ENCODE results near the gene SPTB.

SPTB gene

GRCh38 chr14:64747327-64747726 is 132.4 kb downstream of the SPTB start:
- DNase-seq, result no peak

- peak in 8 of 14 donors; percentile 30 to 71 (median 44) for DNase-seq
Measured at GRCh38 chr14:64746298-64747250, 133.1 kb downstream of the SPTB start.

GRCh38 chr14:64745511-64746091 is 134.1 kb downstream of the SPTB start:
- peak in 2 of 14 donors; percentile 14 to 27 for DNase-seq

GRCh38 chr14:64743061-64743460 is 136.6 kb downstream of the SPTB start:
- DNase-seq, result no peak

- no peak for DNase-seq
Measured at GRCh38 chr14:64741961-64742360, 137.7 kb downstream of the SPTB start.

- DNase-seq, result no peak
Measured at GRCh38 chr14:64741200-64741599, 138.5 kb downstream of the SPTB start.

- DNase-seq, result no peak
Measured at GRCh38 chr14:64738281-64738804, 141.4 kb downstream of the SPTB start.

- peak in 8 of 14 donors; percentile 28 to 58 (median 40) for DNase-seq
Measured at GRCh38 chr14:64737391-64738280, 142.1 kb downstream of the SPTB start.

- peak in 1 of 14 donors; percentile 23 for DNase-seq
Measured at GRCh38 chr14:64736271-64737169, 143.2 kb downstream of the SPTB start.

- no peak for DNase-seq
Measured at GRCh38 chr14:64734990-64735389, 144.7 kb downstream of the SPTB start.

GRCh38 chr14:64733899-64734298 is 145.8 kb downstream of the SPTB start:
- no peak for DNase-seq

- no peak for DNase-seq
Measured at GRCh38 chr14:64733321-64733720, 146.4 kb downstream of the SPTB start.

GRCh38 chr14:64732536-64733120 is 147.1 kb downstream of the SPTB start:
- DNase-seq, result no peak

GRCh38 chr14:64732066-64732465 is 147.6 kb downstream of the SPTB start:
- DNase-seq, result no peak

GRCh38 chr14:64731141-64731581 is 148.5 kb downstream of the SPTB start:
- DNase-seq, result no peak

GRCh38 chr14:64730681-64731080 is 149.0 kb downstream of the SPTB start:
- DNase-seq, result no peak

- DNase-seq, result no peak
Measured at GRCh38 chr14:64730061-64730440, 149.7 kb downstream of the SPTB start.

- DNase-seq, result no peak
Measured at GRCh38 chr14:64729386-64730060, 150.2 kb downstream of the SPTB start.

- DNase-seq, result no peak
Measured at GRCh38 chr14:64728856-64729255, 150.9 kb downstream of the SPTB start.

- no peak for DNase-seq
Measured at GRCh38 chr14:64728106-64728505, 151.6 kb downstream of the SPTB start.
